Fibroblast of lung (primary cell): ENCODE data around the gene VPS13D. TPM values are rescaled to one million over a fixed set of nuclear protein-coding genes. Genes with fewer than 3 reads are reported as not detected.

Source experiments
- DNase-seq, 2 donors: peaks; one replicate each; pipeline versions ENCODE4 v3.0.0 to v3.0.0-alpha.2; 2010; ENCODE audit warnings: low read depth in 2 of 2
- H2AFZ ChIP-seq: 2 replicates; pipeline ENCODE4 v1.5.1; 2012; ENCODE audit warnings: low read length, control low read depth, inconsistent platforms
- H3K27ac ChIP-seq: 2 replicates; pipeline ENCODE4 v1.5.1; 2011; ENCODE audit warnings: low read length, control low read depth; ENCODE audit not compliant: insufficient read depth
- H3K27me3 ChIP-seq: 2 replicates; pipeline ENCODE4 v1.5.1; 2011; ENCODE audit warnings: mild to moderate bottlenecking, low read length; ENCODE audit not compliant: control insufficient read depth, insufficient read depth
- H3K36me3 ChIP-seq: 2 replicates; pipeline ENCODE4 v1.5.1; 2011; ENCODE audit warnings: low read length; ENCODE audit not compliant: control insufficient read depth, insufficient read depth
- H3K4me1 ChIP-seq: 2 replicates; pipeline ENCODE4 v1.5.1; 2011; ENCODE audit warnings: low read length; ENCODE audit not compliant: control insufficient read depth, insufficient read depth; ENCODE audit errors: extremely low read depth
- H3K4me2 ChIP-seq: 2 replicates; pipeline ENCODE4 v1.5.1; 2011; ENCODE audit warnings: low read length, control low read depth; ENCODE audit not compliant: insufficient read depth; ENCODE audit errors: extremely low read depth
- H3K4me3 ChIP-seq, 4 experiments: fragments of 200-600 bp in 1 of 4; sonication (generic) in 1 of 4; replicated peaks in 1 of 4; 2 replicates each; pipeline ENCODE4 v1.5.1; 2011 to 2016; ENCODE audit warnings: low read length in 4 of 4, low read depth in 3 of 4, mild to moderate bottlenecking in 3 of 4, control low read depth in 2 of 4, inconsistent platforms in 1 of 4, mixed read lengths in 1 of 4; ENCODE audit not compliant: insufficient read depth in 1 of 4; ENCODE audit errors: control extremely low read depth in 1 of 4
- H3K79me2 ChIP-seq: 2 replicates; pipeline ENCODE4 v1.5.1; 2012; ENCODE audit warnings: mild to moderate bottlenecking, low read length, inconsistent platforms; ENCODE audit not compliant: control insufficient read depth, insufficient read depth
- H3K9ac ChIP-seq: 2 replicates; pipeline ENCODE4 v1.5.1; 2011; ENCODE audit warnings: mild to moderate bottlenecking, low read length, control low read depth; ENCODE audit not compliant: insufficient read depth
- H3K9me3 ChIP-seq: 2 replicates; pipeline ENCODE4 v1.5.1; 2012; ENCODE audit warnings: low read depth, low read length; ENCODE audit not compliant: control insufficient read depth, insufficient read depth
- H4K20me1 ChIP-seq: 2 replicates; pipeline ENCODE4 v1.5.1; 2011; ENCODE audit warnings: low read length; ENCODE audit not compliant: control insufficient read depth, insufficient read depth; ENCODE audit errors: extremely low read depth
- EZH2 ChIP-seq: IDR thresholded peaks from 2 replicates; pipeline ENCODE4 v1.5.1; 2012; ENCODE audit warnings: low read length, control low read depth, mild to moderate bottlenecking; ENCODE audit errors: missing control alignments
- polyA plus RNA-seq, 2 donors: library from polyadenylated mRNA; depleted of rRNA in 1 of 2; stranded (reverse) in 1 of 2; unstranded in 1 of 2; fragments of >200 nt; gene quantifications; 2 replicates each; pipeline ENCODE4 v1.2.1, GENCODE V29; 2011 to 2012; ENCODE audit warnings: missing spikeins in 1 of 2
- total RNA-seq: library from RNA; depleted of rRNA; stranded (reverse); fragments of >200 nt; gene quantifications from 2 replicates; pipeline ENCODE4 v1.2.1, GENCODE V29; 2014
- TF ChIP-seq, protein P1 (sequence below), 2 donors: IDR thresholded peaks in 1 of 2; conservative IDR thresholded peaks in 1 of 2; 1 replicate in 1 of 2; 2 replicates in 1 of 2; pipeline ENCODE4 v1.5.1; 2011 to 2012; ENCODE audit warnings: low read length in 2 of 2, control low read depth in 1 of 2, inconsistent platforms in 1 of 2, low read depth in 1 of 2, mild to moderate bottlenecking in 1 of 2

VPS13D gene
- total and polyA plus RNA-seq, 2 donors (not counting 1 experiment from before 2014, with no cell fraction given): 14.6 to 40.0 TPM

GRCh38 chr1:12180903-12181302, 48.9 kb upstream of the VPS13D start:
- H3K9ac ChIP-seq: no peak overlapping the region
- TF ChIP-seq, protein P1, sequence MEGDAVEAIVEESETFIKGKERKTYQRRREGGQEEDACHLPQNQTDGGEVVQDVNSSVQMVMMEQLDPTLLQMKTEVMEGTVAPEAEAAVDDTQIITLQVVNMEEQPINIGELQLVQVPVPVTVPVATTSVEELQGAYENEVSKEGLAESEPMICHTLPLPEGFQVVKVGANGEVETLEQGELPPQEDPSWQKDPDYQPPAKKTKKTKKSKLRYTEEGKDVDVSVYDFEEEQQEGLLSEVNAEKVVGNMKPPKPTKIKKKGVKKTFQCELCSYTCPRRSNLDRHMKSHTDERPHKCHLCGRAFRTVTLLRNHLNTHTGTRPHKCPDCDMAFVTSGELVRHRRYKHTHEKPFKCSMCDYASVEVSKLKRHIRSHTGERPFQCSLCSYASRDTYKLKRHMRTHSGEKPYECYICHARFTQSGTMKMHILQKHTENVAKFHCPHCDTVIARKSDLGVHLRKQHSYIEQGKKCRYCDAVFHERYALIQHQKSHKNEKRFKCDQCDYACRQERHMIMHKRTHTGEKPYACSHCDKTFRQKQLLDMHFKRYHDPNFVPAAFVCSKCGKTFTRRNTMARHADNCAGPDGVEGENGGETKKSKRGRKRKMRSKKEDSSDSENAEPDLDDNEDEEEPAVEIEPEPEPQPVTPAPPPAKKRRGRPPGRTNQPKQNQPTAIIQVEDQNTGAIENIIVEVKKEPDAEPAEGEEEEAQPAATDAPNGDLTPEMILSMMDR (conservative IDR thresholded peaks at IDR 0.05 in 1 of 2, IDR thresholded peaks at IDR 0.05 in 1 of 2; ENCODE audit: low read depth in 1 of 2, low read length in 2 of 2): no peak
- no peak for TF ChIP-seq EZH2

GRCh38 chr1:12181568-12181967, 48.3 kb upstream of the VPS13D start:
- no peaks in the 10 kb centered on the region for H4K20me1 ChIP-seq
- peaks cover 46% of the 10 kb centered on the region for H3K4me1 ChIP-seq
- peaks cover 26% of the 10 kb centered on the region for H3K79me2 ChIP-seq
- TF ChIP-seq, protein P1 (conservative IDR thresholded peaks at IDR 0.05 in 1 of 2, IDR thresholded peaks at IDR 0.05 in 1 of 2; ENCODE audit: low read depth in 1 of 2, low read length in 2 of 2): no peak
- DNase-seq: no peak
- no peak overlapping the region for H3K27ac ChIP-seq
- peaks cover 1% of the 10 kb centered on the region for H3K36me3 ChIP-seq
- no peaks in the 10 kb centered on the region for H3K9me3 ChIP-seq
- H3K4me2 ChIP-seq: no peak overlapping the region
- no peak overlapping the region for H2AFZ ChIP-seq
- H3K27me3 ChIP-seq: no peaks in the 10 kb centered on the region
- no peak overlapping the region for H3K9ac ChIP-seq
- H3K4me3 ChIP-seq: no peak overlapping the region

More at GRCh38 chr1:12180903-12181302, 48.9 kb upstream of the VPS13D start:
- H3K9me3 ChIP-seq: no peaks in the 10 kb centered on the region
- no peak overlapping the region for H3K4me2 ChIP-seq
- no peak for DNase-seq
- no peak overlapping the region for H2AFZ ChIP-seq
- H3K4me1 ChIP-seq: peaks cover 41% of the 10 kb centered on the region
- H3K27me3 ChIP-seq: no peaks in the 10 kb centered on the region
- peaks cover 1% of the 10 kb centered on the region for H3K36me3 ChIP-seq
- no peak overlapping the region for H3K27ac ChIP-seq
- H3K4me3 ChIP-seq: no peak overlapping the region
- no peaks in the 10 kb centered on the region for H4K20me1 ChIP-seq
- H3K79me2 ChIP-seq: peaks cover 25% of the 10 kb centered on the region

DNA sequence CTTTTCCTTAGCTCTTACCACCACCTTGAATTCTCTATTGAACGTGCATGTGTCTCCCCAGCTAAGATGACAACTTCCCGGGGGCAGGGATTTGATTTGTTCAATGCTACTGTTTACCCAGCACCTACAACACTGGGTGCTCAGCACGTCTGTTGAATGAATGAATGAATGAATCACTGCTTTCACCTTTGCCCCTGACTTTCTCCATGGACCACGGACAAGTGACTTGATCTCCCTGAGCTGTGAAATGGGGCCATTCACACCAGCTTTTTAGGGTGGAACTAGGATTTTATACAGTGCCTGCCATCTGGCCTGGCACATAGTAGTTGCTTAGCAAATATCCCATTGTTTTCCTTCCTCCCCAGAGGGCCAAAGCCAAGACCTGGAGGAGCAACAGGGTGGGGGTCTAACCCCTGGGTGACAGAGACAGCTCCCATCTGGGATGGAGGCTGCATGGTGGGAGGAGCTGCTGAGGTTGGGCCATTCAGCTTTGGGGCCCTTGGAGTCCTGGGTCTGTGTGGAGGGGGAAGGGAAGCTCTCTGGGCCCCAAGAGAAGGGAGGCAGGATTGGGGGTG, 47.3 kb upstream of the VPS13D start:
- no peak overlapping the region for H3K4me3 ChIP-seq
- H3K4me1 ChIP-seq: peaks cover 42% of the 10 kb centered on the region
- no peak for TF ChIP-seq EZH2
- TF ChIP-seq, protein P1 (conservative IDR thresholded peaks at IDR 0.05 in 1 of 2, IDR thresholded peaks at IDR 0.05 in 1 of 2; ENCODE audit: low read depth in 1 of 2, low read length in 2 of 2): no peak

More for the DNA sequence above, 47.3 kb upstream of the VPS13D start:
- Histone ChIP-seq H3K79me2 (peaks cover 25% of the 10 kb centered on the region), H4K20me1 (no peaks in the 10 kb centered on the region), H3K27ac (no peak overlapping the region), H3K27me3 (no peaks in the 10 kb centered on the region), H3K4me2 (no peak overlapping the region), H3K9ac (no peak overlapping the region), H2AFZ (no peak overlapping the region), H3K36me3 (peaks cover 1% of the 10 kb centered on the region), H3K9me3 (no peaks in the 10 kb centered on the region)
- no peak for DNase-seq
